ENCODE data around the gene REC114.

The REC114 gene

GRCh38 chr15:73493922-73494321 lies 51.0 kb downstream of the REC114 start:
- H2BK5ac ChIP-seq (ENCODE audit: low read length), result no peak overlapping the region
- H2BK15ac ChIP-seq (replicated peaks; ENCODE audit: low read depth), result no peak overlapping the region
- no peak overlapping the region for H3K18ac ChIP-seq (ENCODE audit: low read length)
- H3K27me3 ChIP-seq (ENCODE audit: insufficient read depth, low read length, poor library complexity), result no peaks in the 10 kb centered on the region
- no peaks in the 10 kb centered on the region for H3K79me2 ChIP-seq (ENCODE audit: control insufficient read depth, insufficient read depth, low read length)
- no peak overlapping the region for H3K9ac ChIP-seq (ENCODE audit: low read length)
- H3K4me3 ChIP-seq (ENCODE audit: low read length), result no peak overlapping the region
- H3K4ac ChIP-seq (ENCODE audit: low read depth, low read length), result no peak overlapping the region
- no CpG with 5 or more reads among the region's 2 CpGs for WGBS (ENCODE audit: extremely low coverage, insufficient coverage, low lambda C conversion rate)
- DNase-seq, result peak; percentile 13
- H4K5ac ChIP-seq (ENCODE audit: low read length), result no peak overlapping the region
- H4K8ac ChIP-seq (ENCODE audit: low read depth, low read length), result no peak overlapping the region
- no peak overlapping the region for H2BK120ac ChIP-seq (ENCODE audit: low read depth, low read length)
- no peaks in the 10 kb centered on the region for H3K4me1 ChIP-seq (ENCODE audit: control insufficient read depth, low read depth, low read length)
- no peak overlapping the region for H3K23ac ChIP-seq (ENCODE audit: low read length)
- H3K56ac ChIP-seq (ENCODE audit: low read length), result no peak overlapping the region
- no peaks in the 10 kb centered on the region for H3K79me1 ChIP-seq (ENCODE audit: low read length)
- no peaks in the 10 kb centered on the region for H3K36me3 ChIP-seq (ENCODE audit: control insufficient read depth, insufficient read depth, low read length)
- H3K4me2 ChIP-seq (ENCODE audit: low read length), result no peak overlapping the region
- no peak overlapping the region for H3K27ac ChIP-seq (ENCODE audit: low read depth, low read length)
- no peak overlapping the region for H2AK5ac ChIP-seq (ENCODE audit: low read length)

GRCh38 chr15:73495181-73495580 lies 52.2 kb downstream of the REC114 start:
- H3K9ac ChIP-seq (ENCODE audit: low read length), result no peak overlapping the region
- H3K4ac ChIP-seq (ENCODE audit: low read depth, low read length), result no peak overlapping the region
- H3K18ac ChIP-seq (ENCODE audit: low read length), result no peak overlapping the region
- WGBS (ENCODE audit: extremely low coverage, insufficient coverage, low lambda C conversion rate), result no CpG with 5 or more reads among the region's 3 CpGs
- H2BK15ac ChIP-seq (replicated peaks; ENCODE audit: low read depth), result no peak overlapping the region
- H3K4me1 ChIP-seq (ENCODE audit: control insufficient read depth, low read depth, low read length), result no peaks in the 10 kb centered on the region
- no peaks in the 10 kb centered on the region for H3K79me2 ChIP-seq (ENCODE audit: control insufficient read depth, insufficient read depth, low read length)
- H3K27me3 ChIP-seq (ENCODE audit: insufficient read depth, low read length, poor library complexity), result no peaks in the 10 kb centered on the region
- H3K4me2 ChIP-seq (ENCODE audit: low read length), result no peak overlapping the region
- no peak overlapping the region for H3K23ac ChIP-seq (ENCODE audit: low read length)
- no peaks in the 10 kb centered on the region for H3K36me3 ChIP-seq (ENCODE audit: control insufficient read depth, insufficient read depth, low read length)
- H3K4me3 ChIP-seq (ENCODE audit: low read length), result no peak overlapping the region
- H3K27ac ChIP-seq (ENCODE audit: low read depth, low read length), result no peak overlapping the region
- no peak overlapping the region for H2BK120ac ChIP-seq (ENCODE audit: low read depth, low read length)
- no peak overlapping the region for H2AK5ac ChIP-seq (ENCODE audit: low read length)
- no peaks in the 10 kb centered on the region for H3K79me1 ChIP-seq (ENCODE audit: low read length)
- H4K8ac ChIP-seq (ENCODE audit: low read depth, low read length), result no peak overlapping the region
- H3K56ac ChIP-seq (ENCODE audit: low read length), result no peak overlapping the region
- no peak for DNase-seq
- no peak overlapping the region for H4K5ac ChIP-seq (ENCODE audit: low read length)
- no peak overlapping the region for H2BK5ac ChIP-seq (ENCODE audit: low read length)

DNA sequence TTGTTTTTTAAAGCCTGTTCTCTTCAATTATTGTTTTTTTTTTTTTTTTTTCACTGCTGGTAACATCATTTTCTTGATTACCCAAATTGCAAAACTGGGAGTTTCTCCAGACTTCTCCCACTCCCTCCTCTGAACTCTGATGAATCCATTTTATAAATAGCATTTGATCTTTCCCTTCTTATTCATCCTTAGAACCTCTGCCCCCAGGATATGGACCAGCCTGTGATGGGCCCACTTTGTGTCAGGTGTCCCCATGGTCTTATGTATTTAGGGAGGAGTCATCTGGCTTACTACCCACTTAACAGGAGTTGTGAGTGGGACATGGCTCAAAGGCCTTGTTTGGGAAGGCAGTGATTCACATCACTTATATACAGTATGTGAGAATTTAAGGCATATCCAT lies 57.7 kb downstream of the REC114 start:
- H3K36me3 ChIP-seq (ENCODE audit: control insufficient read depth, insufficient read depth, low read length), result no peaks in the 10 kb centered on the region
- H3K4me3 ChIP-seq (ENCODE audit: low read length), result no peak overlapping the region
- no peaks in the 10 kb centered on the region for H3K4me1 ChIP-seq (ENCODE audit: control insufficient read depth, low read depth, low read length)
- no peak overlapping the region for H4K8ac ChIP-seq (ENCODE audit: low read depth, low read length)
- no peak overlapping the region for H3K4me2 ChIP-seq (ENCODE audit: low read length)
- H3K56ac ChIP-seq (ENCODE audit: low read length), result no peak overlapping the region
- H3K27me3 ChIP-seq (ENCODE audit: insufficient read depth, low read length, poor library complexity), result no peaks in the 10 kb centered on the region
- H3K79me2 ChIP-seq (ENCODE audit: control insufficient read depth, insufficient read depth, low read length), result no peaks in the 10 kb centered on the region
- DNase-seq, result no peak
- H2BK15ac ChIP-seq (replicated peaks; ENCODE audit: low read depth), result no peak overlapping the region
- H3K4ac ChIP-seq (ENCODE audit: low read depth, low read length), result no peak overlapping the region
- no peak overlapping the region for H2BK5ac ChIP-seq (ENCODE audit: low read length)
- no peak overlapping the region for H2AK5ac ChIP-seq (ENCODE audit: low read length)
- no peak overlapping the region for H4K5ac ChIP-seq (ENCODE audit: low read length)
- no peak overlapping the region for H3K9ac ChIP-seq (ENCODE audit: low read length)
- no peaks in the 10 kb centered on the region for H3K79me1 ChIP-seq (ENCODE audit: low read length)
- no peak overlapping the region for H2BK120ac ChIP-seq (ENCODE audit: low read depth, low read length)
- H3K18ac ChIP-seq (ENCODE audit: low read length), result no peak overlapping the region
- no peak overlapping the region for H3K27ac ChIP-seq (ENCODE audit: low read depth, low read length)
- H3K23ac ChIP-seq (ENCODE audit: low read length), result no peak overlapping the region

DNA sequence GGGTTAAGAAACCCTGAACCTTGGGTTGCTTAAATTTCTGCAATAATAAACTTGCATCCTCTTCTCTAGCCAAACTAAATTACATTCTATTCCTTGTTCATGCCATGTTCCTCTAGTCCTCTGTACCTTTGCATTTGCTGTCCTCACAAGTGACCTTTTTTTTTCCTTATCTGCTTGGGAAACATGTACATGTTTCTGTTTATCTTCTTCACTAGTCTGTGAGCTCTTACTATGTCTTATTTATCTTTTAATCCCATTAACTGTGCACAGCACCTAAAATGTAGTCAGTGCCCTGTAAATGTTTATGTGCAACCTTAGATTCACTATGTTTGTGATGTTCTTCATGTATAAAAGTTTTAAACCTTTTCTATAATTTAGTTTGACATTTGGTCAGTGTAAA lies 61.9 kb downstream of the REC114 start:
- Histone ChIP-seq H3K36me3 (ENCODE audit: control insufficient read depth, insufficient read depth, low read length) (no peaks in the 10 kb centered on the region), H3K27me3 (ENCODE audit: insufficient read depth, low read length, poor library complexity) (no peaks in the 10 kb centered on the region), H3K23ac (ENCODE audit: low read length) (no peak overlapping the region), H3K18ac (ENCODE audit: low read length) (no peak overlapping the region), H4K8ac (ENCODE audit: low read depth, low read length) (no peak overlapping the region), H2BK15ac (replicated peaks; ENCODE audit: low read depth) (no peak overlapping the region), H3K4me3 (ENCODE audit: low read length) (no peak overlapping the region), H2BK120ac (ENCODE audit: low read depth, low read length) (no peak overlapping the region), H3K4ac (ENCODE audit: low read depth, low read length) (no peak overlapping the region), H3K79me2 (ENCODE audit: control insufficient read depth, insufficient read depth, low read length) (no peaks in the 10 kb centered on the region), H3K9ac (ENCODE audit: low read length) (no peak overlapping the region), H3K4me2 (ENCODE audit: low read length) (no peak overlapping the region), H3K27ac (ENCODE audit: low read depth, low read length) (no peak overlapping the region), H3K56ac (ENCODE audit: low read length) (no peak overlapping the region), H4K5ac (ENCODE audit: low read length) (no peak overlapping the region), H3K79me1 (ENCODE audit: low read length) (no peaks in the 10 kb centered on the region), H2AK5ac (ENCODE audit: low read length) (no peak overlapping the region), H3K4me1 (ENCODE audit: control insufficient read depth, low read depth, low read length) (no peaks in the 10 kb centered on the region), H2BK5ac (ENCODE audit: low read length) (no peak overlapping the region)
- no peak for DNase-seq

DNA sequence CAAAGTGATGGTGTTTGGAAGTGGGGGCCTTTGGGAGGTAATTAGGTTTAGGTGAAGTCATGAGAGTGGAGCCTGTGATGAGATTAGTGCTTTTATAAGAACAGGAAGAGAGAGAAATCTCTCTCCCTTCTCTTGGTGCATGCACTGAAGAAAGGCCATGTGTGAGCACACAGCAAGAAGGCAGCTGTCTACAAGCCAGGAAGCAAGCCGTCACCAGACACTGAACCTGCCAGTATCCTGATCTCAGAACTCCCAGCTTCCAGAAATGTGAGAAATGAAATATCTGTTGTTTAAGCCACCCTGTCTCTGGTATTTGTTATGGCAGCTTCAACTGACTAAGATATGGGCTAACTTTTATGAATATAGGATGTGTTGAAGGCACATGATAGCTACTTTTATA lies 72.6 kb downstream of the REC114 start:
- no peak overlapping the region for H2BK5ac ChIP-seq (ENCODE audit: low read length)
- DNase-seq, result no peak
- no peak overlapping the region for H2BK120ac ChIP-seq (ENCODE audit: low read depth, low read length)
- no peak overlapping the region for H3K4ac ChIP-seq (ENCODE audit: low read depth, low read length)
- H3K27ac ChIP-seq (ENCODE audit: low read depth, low read length), result no peak overlapping the region
- H3K27me3 ChIP-seq (ENCODE audit: insufficient read depth, low read length, poor library complexity), result no peaks in the 10 kb centered on the region
- H2AK5ac ChIP-seq (ENCODE audit: low read length), result no peak overlapping the region
- H3K36me3 ChIP-seq (ENCODE audit: control insufficient read depth, insufficient read depth, low read length), result no peaks in the 10 kb centered on the region
- H3K79me1 ChIP-seq (ENCODE audit: low read length), result no peaks in the 10 kb centered on the region
- H3K4me3 ChIP-seq (ENCODE audit: low read length), result no peak overlapping the region
- no peak overlapping the region for H3K18ac ChIP-seq (ENCODE audit: low read length)
- H3K23ac ChIP-seq (ENCODE audit: low read length), result no peak overlapping the region
- no peak overlapping the region for H3K4me2 ChIP-seq (ENCODE audit: low read length)
- no peak overlapping the region for H3K56ac ChIP-seq (ENCODE audit: low read length)
- no CpG with 5 or more reads among the region's 1 CpG for WGBS (ENCODE audit: extremely low coverage, insufficient coverage, low lambda C conversion rate)
- no peak overlapping the region for H4K5ac ChIP-seq (ENCODE audit: low read length)
- no peak overlapping the region for H2BK15ac ChIP-seq (replicated peaks; ENCODE audit: low read depth)
- no peak overlapping the region for H3K9ac ChIP-seq (ENCODE audit: low read length)
- H3K79me2 ChIP-seq (ENCODE audit: control insufficient read depth, insufficient read depth, low read length), result no peaks in the 10 kb centered on the region
- H4K8ac ChIP-seq (ENCODE audit: low read depth, low read length), result no peak overlapping the region
- peaks cover 8% of the 10 kb centered on the region for H3K4me1 ChIP-seq (ENCODE audit: control insufficient read depth, low read depth, low read length)

DNA sequence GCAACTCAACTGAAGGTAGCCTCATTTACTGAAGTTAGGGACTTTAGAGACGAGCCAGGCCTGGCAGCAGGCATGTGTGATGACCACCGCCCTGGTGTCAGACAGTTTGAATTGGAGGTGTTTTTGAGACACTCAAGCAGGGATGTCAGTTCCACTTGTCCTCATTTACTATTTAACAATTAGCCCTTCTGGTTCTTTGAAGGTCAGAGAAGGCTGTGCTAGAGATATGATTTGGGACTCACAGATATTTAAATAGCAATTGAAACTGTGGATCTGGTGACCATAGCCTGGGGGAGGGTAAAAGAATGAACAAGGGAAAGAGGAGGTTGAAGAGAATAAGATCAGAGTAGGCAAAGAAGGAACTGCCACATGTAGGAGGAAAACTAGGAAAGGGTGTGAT lies 74.6 kb downstream of the REC114 start:
- Histone ChIP-seq H2AK5ac (ENCODE audit: low read length) (no peak overlapping the region), H3K27me3 (ENCODE audit: insufficient read depth, low read length, poor library complexity) (no peaks in the 10 kb centered on the region), H3K4me2 (ENCODE audit: low read length) (no peak overlapping the region), H3K18ac (ENCODE audit: low read length) (no peak overlapping the region), H3K79me1 (ENCODE audit: low read length) (no peaks in the 10 kb centered on the region), H3K23ac (ENCODE audit: low read length) (no peak overlapping the region), H4K5ac (ENCODE audit: low read length) (peak overlapping the region; percentile 12), H3K9ac (ENCODE audit: low read length) (no peak overlapping the region), H3K4ac (ENCODE audit: low read depth, low read length) (no peak overlapping the region), H3K79me2 (ENCODE audit: control insufficient read depth, insufficient read depth, low read length) (no peaks in the 10 kb centered on the region), H3K36me3 (ENCODE audit: control insufficient read depth, insufficient read depth, low read length) (no peaks in the 10 kb centered on the region), H2BK15ac (replicated peaks; ENCODE audit: low read depth) (no peak overlapping the region), H3K27ac (ENCODE audit: low read depth, low read length) (no peak overlapping the region), H2BK5ac (ENCODE audit: low read length) (no peak overlapping the region), H2BK120ac (ENCODE audit: low read depth, low read length) (no peak overlapping the region), H3K4me3 (ENCODE audit: low read length) (no peak overlapping the region), H4K8ac (ENCODE audit: low read depth, low read length) (no peak overlapping the region), H3K56ac (ENCODE audit: low read length) (no peak overlapping the region), H3K4me1 (ENCODE audit: control insufficient read depth, low read depth, low read length) (peaks cover 8% of the 10 kb centered on the region)
- peak; percentile 30 for DNase-seq
- WGBS (ENCODE audit: extremely low coverage, insufficient coverage, low lambda C conversion rate), result no CpG with 5 or more reads among the region's 2 CpGs

Data from mesendoderm (in vitro differentiated cells).